PC-9 (cell line): ENCODE data around the gene TECPR1. TPM values are rescaled to one million over a fixed set of nuclear protein-coding genes. Genes with fewer than 3 reads are reported as not detected.

ENCODE experiments used
- BruUV-seq: library from RNA; stranded (reverse); fragments of 400-500 nt; replicated peaks from 2 replicates; lab custom pipeline; 2021; lab: Mats Ljungman, UMichigan
- CTCF ChIA-PET: fragments of 300-600 bp; sonication (Branson Sonifier 250); formaldehyde crosslinking; loops from one replicate; lab custom pipeline; 2022; ENCODE audit warnings: antibody characterized with exemption; lab: Charles Lee
- POLR2A ChIA-PET: fragments of 300-600 bp; sonication (Branson Sonifier 250); formaldehyde crosslinking; loops from one replicate; lab custom pipeline; 2022; ENCODE audit warnings: antibody characterized with exemption; ENCODE audit not compliant: unreplicated experiment; lab: Charles Lee
- DNase-seq, 2 experiments: peaks; one replicate each; pipeline versions ENCODE4 v3.0.0 to v3.0.0-alpha.2; 2015 to 2022; ENCODE audit warnings: mixed read lengths in 1 of 2
- H2AFZ ChIP-seq: fragments of 200-600 bp; sonication (generic); 2 replicates; pipeline ENCODE4 v1.8.1; 2017; ENCODE audit warnings: antibody characterized with exemption
- H3F3A ChIP-seq: fragments of 200-600 bp; sonication (generic); 2 replicates; pipeline ENCODE4 v1.8.1; 2017; ENCODE audit warnings: antibody characterized with exemption, mild to moderate bottlenecking, low read depth; ENCODE audit not compliant: insufficient read depth
- H3K27ac ChIP-seq: fragments of 200-600 bp; sonication (generic); 2 replicates; pipeline ENCODE4 v1.6.1; 2016; ENCODE audit warnings: mixed run types
- H3K27me3 ChIP-seq: fragments of 200-600 bp; sonication (generic); 2 replicates; pipeline ENCODE4 v1.6.1; 2016; ENCODE audit warnings: low read depth, mixed run types; ENCODE audit not compliant: insufficient read depth
- H3K36me3 ChIP-seq: fragments of 200-600 bp; sonication (generic); 2 replicates; pipeline ENCODE4 v1.6.1; 2016; ENCODE audit warnings: low read depth, mixed run types
- H3K4me1 ChIP-seq: fragments of 200-600 bp; sonication (generic); replicated peaks from 2 replicates; pipeline ENCODE4 v1.6.1; 2016; ENCODE audit warnings: mixed run types; ENCODE audit not compliant: insufficient read depth
- H3K4me2 ChIP-seq: fragments of 200-600 bp; sonication (generic); 2 replicates; pipeline ENCODE4 v1.6.1; 2017; ENCODE audit warnings: mixed run types
- H3K4me3 ChIP-seq: fragments of 200-600 bp; sonication (generic); 2 replicates; pipeline ENCODE4 v1.6.1; 2016; ENCODE audit warnings: mixed run types
- H3K79me2 ChIP-seq: fragments of 200-600 bp; sonication (generic); 2 replicates; pipeline ENCODE4 v1.6.1; 2017; ENCODE audit warnings: low read depth, mixed run types
- H3K9me2 ChIP-seq: fragments of 200-600 bp; sonication (generic); 2 replicates; pipeline ENCODE4 v1.8.1; 2017; ENCODE audit warnings: mild to moderate bottlenecking; ENCODE audit not compliant: insufficient read depth
- H3K9me3 ChIP-seq: fragments of 200-600 bp; sonication (generic); 2 replicates; pipeline ENCODE4 v1.8.1; 2016; ENCODE audit warnings: low read depth; ENCODE audit not compliant: insufficient read depth
- H4K20me1 ChIP-seq: fragments of 200-600 bp; sonication (generic); 2 replicates; pipeline ENCODE4 v1.8.1; 2017; ENCODE audit not compliant: insufficient read depth
- EZH2 ChIP-seq: fragments of 200-600 bp; sonication (generic); IDR thresholded peaks from 2 replicates; pipeline ENCODE4 v1.8.0; 2017; ENCODE audit warnings: antibody characterized with exemption, low read depth
- intact Hi-C: fragments of 100-400 bp; cut with micrococcal nuclease; formaldehyde crosslinking; loops from one replicate; pipeline ENCODE4 v1.10.0; 2022; ENCODE audit not compliant: unreplicated experiment
- total RNA-seq: library from RNA; stranded (reverse); gene quantifications from 2 replicates; pipeline ENCODE4 v1.2.3, GENCODE V29; 2021
- TF ChIP-seq, protein P1 (sequence below): fragments of 200-600 bp; sonication (generic); conservative IDR thresholded peaks from 2 replicates; pipeline ENCODE4 v1.6.1; 2017; ENCODE audit warnings: mixed run types, antibody characterized with exemption, mild to moderate bottlenecking, moderate library complexity

TECPR1 gene
- total RNA-seq, 1 experiment from 2014 or later = 22.7 TPM

- Histone ChIP-seq H3K9me3 (no peaks in the 10 kb centered on the region), H3K9me2 (no peaks in the 10 kb centered on the region), H3F3A (no peaks in the 10 kb centered on the region), H3K27ac (no peak overlapping the region), H3K27me3 (no peaks in the 10 kb centered on the region), H3K4me2 (no peak overlapping the region), H4K20me1 (no peaks in the 10 kb centered on the region), H3K4me1 (no peaks in the 10 kb centered on the region), H2AFZ (no peak overlapping the region), H3K36me3 (no peaks in the 10 kb centered on the region), H3K4me3 (no peak overlapping the region), H3K79me2 (no peaks in the 10 kb centered on the region)
- no TSS peak for BruUV-seq
- DNase-seq = no peak
- intact Hi-C loops = no loop called here
- ChIA-PET POLR2A (no interaction called here), CTCF (interaction anchor here (0.6 kb wide), 1 partner anchor 18 kb away, joined by 4 read pairs; no protein-coding TSS in a partner anchor)
- no peak for TF ChIP-seq EZH2
- TF ChIP-seq, protein P1, sequence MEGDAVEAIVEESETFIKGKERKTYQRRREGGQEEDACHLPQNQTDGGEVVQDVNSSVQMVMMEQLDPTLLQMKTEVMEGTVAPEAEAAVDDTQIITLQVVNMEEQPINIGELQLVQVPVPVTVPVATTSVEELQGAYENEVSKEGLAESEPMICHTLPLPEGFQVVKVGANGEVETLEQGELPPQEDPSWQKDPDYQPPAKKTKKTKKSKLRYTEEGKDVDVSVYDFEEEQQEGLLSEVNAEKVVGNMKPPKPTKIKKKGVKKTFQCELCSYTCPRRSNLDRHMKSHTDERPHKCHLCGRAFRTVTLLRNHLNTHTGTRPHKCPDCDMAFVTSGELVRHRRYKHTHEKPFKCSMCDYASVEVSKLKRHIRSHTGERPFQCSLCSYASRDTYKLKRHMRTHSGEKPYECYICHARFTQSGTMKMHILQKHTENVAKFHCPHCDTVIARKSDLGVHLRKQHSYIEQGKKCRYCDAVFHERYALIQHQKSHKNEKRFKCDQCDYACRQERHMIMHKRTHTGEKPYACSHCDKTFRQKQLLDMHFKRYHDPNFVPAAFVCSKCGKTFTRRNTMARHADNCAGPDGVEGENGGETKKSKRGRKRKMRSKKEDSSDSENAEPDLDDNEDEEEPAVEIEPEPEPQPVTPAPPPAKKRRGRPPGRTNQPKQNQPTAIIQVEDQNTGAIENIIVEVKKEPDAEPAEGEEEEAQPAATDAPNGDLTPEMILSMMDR = no peak
Measured at GRCh38 chr7:98238976-98239375, 13.1 kb downstream of the TECPR1 start.

- Histone ChIP-seq H4K20me1 (no peaks in the 10 kb centered on the region), H3K4me3 (no peak overlapping the region), H3K27ac (no peak overlapping the region), H3K79me2 (no peaks in the 10 kb centered on the region), H3K9me3 (no peaks in the 10 kb centered on the region), H3K4me2 (no peak overlapping the region), H3F3A (no peaks in the 10 kb centered on the region), H2AFZ (no peak overlapping the region), H3K4me1 (no peaks in the 10 kb centered on the region), H3K9me2 (no peaks in the 10 kb centered on the region), H3K27me3 (no peaks in the 10 kb centered on the region), H3K36me3 (no peaks in the 10 kb centered on the region)
- no peak for DNase-seq
- ChIA-PET CTCF (no interaction called here), POLR2A (no interaction called here)
- no TSS peak for BruUV-seq
- intact Hi-C loops = no loop called here
- TF ChIP-seq, protein P1 = no peak
- no peak for TF ChIP-seq EZH2
Measured at GRCh38 chr7:98238076-98238475, 14.0 kb downstream of the TECPR1 start.

GRCh38 chr7:98236355-98237185 lies 15.5 kb downstream of the TECPR1 start:
- ChIA-PET POLR2A (interaction anchor here (0.6 kb wide), 1 partner anchor 10 kb away, joined by 18 read pairs; no protein-coding TSS in a partner anchor), CTCF (no interaction called here)
- H3K27ac ChIP-seq = no peak overlapping the region
- no peaks in the 10 kb centered on the region for H3K9me2 ChIP-seq
- H2AFZ ChIP-seq = no peak overlapping the region
- BruUV-seq = no TSS peak
- H3K36me3 ChIP-seq = no peaks in the 10 kb centered on the region
- H4K20me1 ChIP-seq = no peaks in the 10 kb centered on the region
- TF ChIP-seq EZH2 = no peak
- TF ChIP-seq, protein P1 = no peak
- no peak overlapping the region for H3K4me3 ChIP-seq
- no peak overlapping the region for H3K4me2 ChIP-seq
- no peaks in the 10 kb centered on the region for H3K79me2 ChIP-seq
- H3K27me3 ChIP-seq = no peaks in the 10 kb centered on the region
- no peaks in the 10 kb centered on the region for H3K9me3 ChIP-seq
- DNase-seq = no peak
- intact Hi-C loops = no loop called here
- H3F3A ChIP-seq = no peaks in the 10 kb centered on the region
- H3K4me1 ChIP-seq = no peaks in the 10 kb centered on the region
